HG03460 (cell line): ENCODE measurements around the gene IL12RB2.
"Not testable (repeated sequence)": the region's sequence is repeated elsewhere in the genome, so short reads cannot be mapped to it uniquely, and the experiment has no call there.

Source experiments
- ATAC-seq: cut with Tn5 transposase; IDR thresholded peaks from one replicate; pipeline ENCODE4 v1.9.1; 2021; ENCODE audit not compliant: unreplicated experiment

The IL12RB2 gene

DNA sequence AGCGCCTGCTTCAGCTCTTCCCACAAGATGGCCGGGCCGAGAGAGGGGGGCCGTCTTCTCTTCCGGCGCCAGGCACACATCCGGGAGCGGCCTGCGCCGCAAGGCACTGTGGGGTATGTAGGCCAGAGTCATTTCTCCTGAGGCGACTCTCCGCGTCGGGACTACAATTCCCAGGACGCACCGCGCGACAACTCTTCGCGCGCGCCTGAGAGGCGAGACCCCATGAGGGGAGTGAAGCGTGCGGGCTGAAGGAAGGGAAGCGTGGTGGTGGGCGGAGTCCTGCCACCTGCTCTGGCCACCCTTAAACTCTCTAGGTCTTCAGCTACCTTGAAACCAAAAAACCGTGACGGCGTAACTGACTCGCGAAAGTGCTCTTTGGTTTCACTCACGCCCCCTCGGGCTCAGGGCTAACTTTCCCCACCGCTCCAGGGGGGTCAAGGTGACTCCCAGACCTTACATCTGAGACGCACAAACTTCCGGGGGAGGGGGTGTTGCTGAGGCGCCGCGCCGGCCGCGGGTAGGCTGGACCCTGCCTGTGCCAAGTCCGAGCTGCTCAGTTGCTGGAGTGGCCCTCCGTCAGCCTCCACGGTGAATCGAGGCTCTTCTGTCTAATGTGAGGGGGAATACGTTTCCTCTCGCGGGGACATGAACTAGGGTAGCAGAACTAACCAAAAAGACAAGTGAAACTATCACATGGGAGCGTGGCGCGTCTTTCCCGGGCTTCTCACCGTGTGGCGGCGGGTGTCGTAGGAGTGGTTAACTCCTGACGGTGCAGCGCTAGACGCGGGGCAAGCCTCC lies 122.9 kb downstream of the IL12RB2 start, which contains the start of gene SERBP1:
TSS of gene SERBP1 (minus strand) at position 45 of the 798 bp plus-strand sequence. CDS start 102 bp downstream, outside the sequence.
- ATAC-seq, result peak; percentile 80

GRCh38 chr1:67431156-67431765 lies 123.6 kb downstream of the IL12RB2 start:
- no peak for ATAC-seq

DNA sequence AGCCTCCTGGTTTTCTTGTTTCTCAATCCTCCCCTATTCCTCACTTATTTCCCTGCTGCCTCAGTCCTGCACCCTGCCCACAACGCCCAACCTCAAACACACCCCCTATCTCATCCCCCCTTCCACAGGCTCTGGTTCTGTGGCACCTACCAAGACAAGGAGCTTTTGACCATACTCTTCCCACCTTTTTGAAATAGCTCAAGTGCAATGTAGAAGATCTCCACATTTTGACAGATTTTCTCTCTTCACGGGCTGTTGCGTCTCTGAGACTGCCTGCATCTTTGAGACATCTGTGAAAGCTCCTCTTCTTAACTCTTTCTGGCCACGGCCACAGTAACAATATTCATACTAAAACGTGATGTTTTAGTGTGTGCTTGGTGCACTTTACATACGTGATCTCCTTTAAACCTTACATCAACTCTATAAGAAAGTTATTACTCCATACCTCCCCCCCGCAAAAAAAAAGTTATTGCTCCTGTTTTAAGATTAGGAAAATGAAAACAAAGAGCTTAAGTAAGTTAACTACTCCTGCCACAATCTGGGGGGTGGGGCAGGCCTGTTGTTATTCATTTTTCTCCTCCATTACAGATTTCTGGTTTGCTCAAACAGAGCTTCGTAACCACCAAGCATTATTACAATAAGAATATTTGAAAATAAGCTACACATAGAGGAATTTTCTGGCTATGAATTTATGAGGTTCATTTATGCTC lies 124.4 kb downstream of the IL12RB2 start:
- no peak for ATAC-seq

DNA sequence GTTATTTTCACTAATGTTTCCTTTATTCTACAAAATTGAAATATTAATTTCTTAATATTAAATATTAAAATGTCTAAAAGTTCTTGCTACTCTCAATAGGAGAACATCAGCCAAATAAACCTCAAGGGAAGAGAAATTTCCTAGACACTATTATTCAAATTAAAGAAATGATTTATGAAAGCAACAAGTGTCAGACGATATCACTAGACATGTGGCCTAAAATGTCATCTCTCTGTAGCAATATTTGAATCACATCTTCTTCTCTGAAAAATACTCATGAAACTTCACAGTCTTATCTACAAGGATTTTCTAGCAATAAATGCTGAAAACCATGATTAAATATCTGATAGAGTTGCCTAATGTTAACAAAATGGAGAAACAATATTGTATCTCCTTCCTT lies 125.1 kb downstream of the IL12RB2 start:
- ATAC-seq, result no peak

GRCh38 chr1:67433837-67434236 lies 126.2 kb downstream of the IL12RB2 start:
- no peak for ATAC-seq

GRCh38 chr1:67434491-67434890 lies 126.8 kb downstream of the IL12RB2 start:
- no peak for ATAC-seq

DNA sequence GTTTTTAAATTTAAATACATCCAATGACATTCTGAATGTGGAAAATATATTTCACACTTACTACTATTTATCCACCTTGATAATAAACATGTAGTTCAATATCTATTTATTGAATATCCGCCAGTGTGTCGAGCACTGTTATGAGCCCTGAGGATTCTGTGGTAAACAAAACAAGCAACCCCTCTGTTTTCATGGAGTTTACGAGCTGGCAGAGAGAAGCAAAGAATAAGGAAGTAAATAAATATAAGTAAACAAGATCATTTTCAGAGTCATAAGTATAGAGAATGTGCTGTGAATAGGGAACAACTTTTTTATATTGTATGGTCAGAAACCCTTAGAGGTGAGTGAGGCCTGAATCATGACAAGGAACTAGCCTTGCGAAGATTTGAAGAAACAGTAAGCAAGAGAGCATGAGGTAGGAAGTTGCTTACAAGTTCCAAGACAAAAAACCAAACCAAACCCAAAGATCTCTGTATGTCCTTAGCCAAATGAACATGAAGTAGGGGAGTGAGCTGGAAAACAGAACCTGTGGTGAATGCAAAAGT lies 128.9 kb downstream of the IL12RB2 start:
- ATAC-seq, result no peak

DNA sequence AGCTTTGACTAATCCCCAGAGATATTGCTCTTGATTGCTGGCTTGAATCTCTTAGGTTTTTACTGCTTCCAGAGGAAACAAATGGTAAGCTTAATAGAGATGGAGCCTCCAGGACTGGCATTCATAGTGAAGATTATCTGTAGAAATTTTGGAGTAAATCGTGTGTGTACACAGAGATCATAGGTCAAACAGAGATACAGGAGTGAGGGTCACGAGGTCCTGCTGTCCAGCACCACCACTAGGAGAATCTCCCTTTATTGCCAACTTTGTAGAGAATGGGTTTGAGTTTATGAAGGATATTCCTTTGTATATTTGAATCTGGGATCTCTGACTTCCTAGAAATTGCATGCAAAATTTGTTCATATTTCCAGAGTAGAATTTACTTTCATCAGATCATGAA lies 130.3 kb downstream of the IL12RB2 start:
- ATAC-seq, result no peak

DNA sequence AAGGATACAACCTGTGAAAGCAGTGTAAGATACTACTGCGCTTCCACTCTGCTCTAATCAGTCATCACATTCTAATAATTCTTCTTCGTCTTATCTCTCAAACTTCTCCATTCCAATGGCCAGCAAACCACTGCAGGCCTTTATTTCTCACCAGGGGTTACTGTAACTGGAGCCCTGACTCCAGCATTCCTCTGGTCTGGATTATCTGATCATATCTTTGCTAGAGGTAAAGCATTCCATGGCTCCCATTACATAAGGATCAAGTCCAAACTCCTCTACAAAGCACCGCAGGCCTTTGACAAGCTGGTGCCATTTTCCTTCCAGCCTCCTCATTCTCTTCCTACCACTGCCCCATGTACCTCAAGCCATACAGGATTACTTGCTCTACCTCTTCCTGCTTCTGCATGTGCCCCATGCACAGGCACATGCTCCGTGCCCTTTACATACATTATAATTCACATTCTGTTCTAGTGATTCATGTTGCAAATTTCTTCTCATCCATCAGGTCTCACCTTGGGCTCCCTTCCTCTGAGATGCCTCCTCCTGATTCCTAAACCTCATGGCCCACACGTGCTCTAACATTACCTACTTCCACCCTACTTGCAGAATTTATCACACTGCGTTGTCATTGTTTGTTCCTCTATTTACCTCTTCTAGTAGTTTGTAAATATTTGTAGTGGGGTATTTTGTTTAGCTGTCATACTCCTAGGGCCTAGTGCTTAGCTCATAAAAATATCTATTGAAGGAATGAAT lies 131.8 kb downstream of the IL12RB2 start:
- no peak for ATAC-seq

DNA sequence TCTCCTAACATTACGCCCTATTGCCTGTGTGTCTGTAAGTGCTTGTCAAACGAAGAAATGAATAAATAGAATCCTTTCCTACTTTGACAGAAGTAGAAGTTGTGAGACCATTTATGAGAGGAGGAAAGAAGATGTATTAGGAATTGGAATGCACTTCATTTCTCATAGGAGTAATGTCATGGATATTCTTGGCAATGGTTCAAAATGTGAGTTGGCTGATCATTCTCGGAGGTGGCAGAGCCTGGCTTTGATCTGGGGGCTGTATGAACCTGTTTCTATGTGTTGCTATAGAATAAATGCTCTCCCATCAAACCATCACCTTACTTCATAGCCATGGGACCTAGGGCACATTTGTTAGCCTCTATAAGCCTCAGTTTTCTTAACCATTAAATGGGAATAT lies 132.7 kb downstream of the IL12RB2 start:
- no peak for ATAC-seq

DNA sequence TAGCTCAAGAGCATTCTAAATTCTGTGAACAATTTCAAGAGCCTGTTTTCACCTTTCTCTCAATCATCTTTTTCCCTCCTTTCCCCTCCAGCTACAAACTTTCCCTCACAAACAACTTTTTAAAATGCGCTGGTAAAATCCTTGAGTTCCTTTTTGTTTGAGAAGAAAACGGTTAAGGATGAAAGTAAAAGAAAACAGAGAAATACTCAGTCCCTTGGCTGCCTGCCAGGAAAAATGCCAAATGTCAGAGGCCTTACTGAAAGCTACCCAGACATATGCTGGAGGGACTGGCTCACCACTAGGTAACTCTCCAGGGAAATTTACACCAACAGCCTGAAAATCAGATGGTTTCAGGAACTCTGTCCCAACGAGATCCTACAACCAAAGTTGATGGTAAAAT lies 133.5 kb downstream of the IL12RB2 start:
- peak; percentile 62 for ATAC-seq

- peak; percentile 31 for ATAC-seq
These were observed 134.1 kb downstream of the IL12RB2 start for GRCh38 chr1:67441739-67442281.

DNA sequence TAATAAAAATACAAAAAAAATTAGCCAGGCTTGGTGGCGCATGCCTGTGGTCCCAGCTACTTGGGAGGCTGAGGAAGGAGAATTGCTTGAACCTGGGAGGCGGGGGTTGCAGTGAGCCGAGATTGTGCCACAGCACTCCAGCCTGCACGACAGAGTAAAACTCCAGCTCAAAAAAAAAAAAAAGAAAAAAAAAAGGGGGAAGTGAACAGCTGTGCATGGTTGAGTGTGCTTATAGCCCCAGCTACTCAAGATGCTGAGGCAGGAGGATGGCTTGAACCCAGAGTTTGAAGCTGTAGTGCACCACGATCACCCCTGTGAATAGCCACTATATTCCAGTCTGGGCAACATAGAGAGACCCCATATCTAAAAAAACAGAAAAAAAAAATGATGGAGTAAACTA lies 138.3 kb downstream of the IL12RB2 start:
- not testable (repeated sequence) for ATAC-seq
